Measurements from ENCODE around the gene IKZF4. TPM values are rescaled to one million over a fixed set of nuclear protein-coding genes. Genes with fewer than 3 reads are reported as not detected.

The IKZF4 gene
- total RNA-seq, 1 donor from 2014 or later = 22.5 TPM

DNA sequence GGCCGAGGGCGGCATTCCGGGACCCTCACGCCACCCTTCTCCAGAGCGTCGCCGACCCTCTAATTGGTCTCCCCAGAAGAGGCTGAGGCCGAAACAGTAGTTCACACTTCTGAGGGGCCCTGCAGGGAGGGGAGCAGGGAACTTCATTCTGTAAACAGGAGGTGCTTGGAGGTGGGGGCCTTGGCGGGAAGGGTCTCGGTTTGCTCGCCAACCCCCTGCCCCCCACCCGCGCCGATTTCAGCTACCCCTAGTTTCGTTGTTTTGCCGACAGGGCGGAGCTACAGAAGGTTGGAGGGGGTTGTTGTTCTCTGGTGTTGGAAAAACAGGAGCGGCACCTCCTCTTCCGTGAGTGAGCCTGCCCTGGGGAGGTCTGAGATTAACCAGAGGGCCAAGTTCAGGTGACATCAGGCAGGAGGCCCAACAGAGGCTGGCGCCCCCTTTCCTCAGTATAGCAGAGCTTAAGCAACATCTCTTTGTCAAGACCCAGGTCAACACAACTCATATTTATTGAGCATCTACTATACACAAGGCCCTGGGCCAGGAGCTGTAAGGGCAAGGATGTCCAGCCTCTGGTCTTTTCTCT, 59.8 kb downstream of the IKZF4 start:
- peak overlapping the region; percentile 82 for H3K4me3 Mint-ChIP-seq
- H3K9me3 Mint-ChIP-seq = no peaks in the 10 kb centered on the region
- peak overlapping the region; percentile 79 for H3K27ac Mint-ChIP-seq
- peaks cover 7% of the 10 kb centered on the region for H3K36me3 Mint-ChIP-seq
- H3K27me3 Mint-ChIP-seq (ENCODE audit: low read depth) = peaks cover 42% of the 10 kb centered on the region
- peaks cover 16% of the 10 kb centered on the region for H3K4me1 Mint-ChIP-seq
- TF ChIP-seq, protein P1, sequence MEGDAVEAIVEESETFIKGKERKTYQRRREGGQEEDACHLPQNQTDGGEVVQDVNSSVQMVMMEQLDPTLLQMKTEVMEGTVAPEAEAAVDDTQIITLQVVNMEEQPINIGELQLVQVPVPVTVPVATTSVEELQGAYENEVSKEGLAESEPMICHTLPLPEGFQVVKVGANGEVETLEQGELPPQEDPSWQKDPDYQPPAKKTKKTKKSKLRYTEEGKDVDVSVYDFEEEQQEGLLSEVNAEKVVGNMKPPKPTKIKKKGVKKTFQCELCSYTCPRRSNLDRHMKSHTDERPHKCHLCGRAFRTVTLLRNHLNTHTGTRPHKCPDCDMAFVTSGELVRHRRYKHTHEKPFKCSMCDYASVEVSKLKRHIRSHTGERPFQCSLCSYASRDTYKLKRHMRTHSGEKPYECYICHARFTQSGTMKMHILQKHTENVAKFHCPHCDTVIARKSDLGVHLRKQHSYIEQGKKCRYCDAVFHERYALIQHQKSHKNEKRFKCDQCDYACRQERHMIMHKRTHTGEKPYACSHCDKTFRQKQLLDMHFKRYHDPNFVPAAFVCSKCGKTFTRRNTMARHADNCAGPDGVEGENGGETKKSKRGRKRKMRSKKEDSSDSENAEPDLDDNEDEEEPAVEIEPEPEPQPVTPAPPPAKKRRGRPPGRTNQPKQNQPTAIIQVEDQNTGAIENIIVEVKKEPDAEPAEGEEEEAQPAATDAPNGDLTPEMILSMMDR (IDR thresholded peaks at IDR 0.05; ENCODE audit: unreplicated experiment) = no peak
- DNase-seq (ENCODE audit: low spot score in 2 of 2, unreplicated experiment in 2 of 2) = peak in 1 of 2 experiments; percentile 43

DNA sequence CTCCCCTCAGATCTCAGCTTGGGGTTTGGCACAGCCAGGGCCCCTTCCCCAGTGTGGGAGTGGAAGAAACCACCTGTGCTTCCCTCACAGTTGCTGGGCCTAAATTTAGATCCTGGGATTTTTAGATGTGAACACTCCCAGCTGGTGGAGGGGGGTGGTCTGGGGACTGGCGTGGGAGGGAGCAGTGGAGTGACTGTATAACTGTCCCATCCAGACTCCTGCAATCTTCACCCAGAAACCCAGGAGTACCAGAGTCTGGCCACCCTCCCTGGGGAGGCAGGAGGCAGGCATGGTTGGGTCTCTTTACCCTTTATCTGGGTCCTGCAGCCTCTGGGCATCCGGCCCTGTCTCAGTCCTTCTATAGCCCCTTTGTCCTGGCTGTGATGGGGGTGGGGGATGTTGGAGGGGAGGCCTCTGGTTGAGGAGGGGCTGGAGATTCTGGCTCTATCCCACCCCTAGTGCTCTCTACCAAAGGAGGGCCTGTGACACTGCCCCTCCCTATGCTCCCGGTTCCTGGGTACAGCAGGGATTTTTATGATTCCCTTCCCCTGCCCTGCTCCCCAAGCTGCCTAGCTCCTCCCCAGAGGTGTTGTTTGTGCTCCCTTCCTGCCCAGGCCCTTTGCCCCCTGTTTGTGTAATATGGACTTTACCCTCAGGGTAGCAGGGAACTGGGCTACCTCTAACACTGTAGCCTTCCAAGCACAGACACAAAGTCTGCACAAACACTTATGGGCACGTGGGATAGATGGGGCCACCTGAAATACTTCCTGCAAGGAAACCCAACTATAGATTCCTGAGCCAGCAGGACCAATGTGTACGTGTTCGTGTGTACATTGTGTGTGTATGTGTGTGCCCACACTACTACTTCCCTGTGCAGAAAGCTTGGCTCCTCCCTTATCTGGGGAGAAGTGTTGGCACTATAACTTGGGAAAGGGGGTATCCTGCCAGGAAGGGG, 60.8 kb downstream of the IKZF4 start:
- Mint-ChIP-seq H3K4me3 (peak overlapping the region; percentile 82), H3K36me3 (peaks cover 14% of the 10 kb centered on the region), H3K4me1 (peaks cover 18% of the 10 kb centered on the region), H3K27me3 (ENCODE audit: low read depth) (peaks cover 42% of the 10 kb centered on the region), H3K9me3 (no peaks in the 10 kb centered on the region), H3K27ac (peak overlapping the region; percentile 74)
- no peak for DNase-seq (ENCODE audit: low spot score in 2 of 2, unreplicated experiment in 2 of 2)
- TF ChIP-seq, protein P1 (IDR thresholded peaks at IDR 0.05; ENCODE audit: unreplicated experiment) = no peak

DNA sequence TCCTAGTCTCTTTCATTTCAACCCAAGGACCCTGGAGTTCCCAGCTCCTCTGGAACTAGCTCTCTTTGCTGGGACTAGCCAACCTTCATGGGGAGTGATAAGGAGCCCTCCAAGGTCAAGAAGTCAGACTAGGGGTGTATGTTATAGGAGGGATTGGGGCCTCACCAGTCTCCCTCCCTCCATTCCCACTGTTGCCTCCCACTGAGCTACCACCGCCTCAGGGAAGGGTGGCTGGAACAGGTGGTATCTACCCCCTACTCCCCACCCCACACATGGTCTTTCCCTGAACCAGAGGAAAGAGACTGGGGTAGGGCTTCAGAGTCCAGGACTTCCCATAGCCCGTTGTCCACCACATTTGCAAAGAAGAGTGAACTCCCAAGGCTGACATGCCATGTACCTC, 61.5 kb downstream of the IKZF4 start:
- TF ChIP-seq, protein P1 (IDR thresholded peaks at IDR 0.05; ENCODE audit: unreplicated experiment) = no peak
- Mint-ChIP-seq H3K27me3 (ENCODE audit: low read depth) (peaks cover 42% of the 10 kb centered on the region), H3K4me3 (no peak overlapping the region), H3K9me3 (no peaks in the 10 kb centered on the region), H3K4me1 (peaks cover 18% of the 10 kb centered on the region), H3K36me3 (peaks cover 14% of the 10 kb centered on the region), H3K27ac (no peak overlapping the region)
- DNase-seq (ENCODE audit: low spot score in 2 of 2, unreplicated experiment in 2 of 2) = no peak

DNA sequence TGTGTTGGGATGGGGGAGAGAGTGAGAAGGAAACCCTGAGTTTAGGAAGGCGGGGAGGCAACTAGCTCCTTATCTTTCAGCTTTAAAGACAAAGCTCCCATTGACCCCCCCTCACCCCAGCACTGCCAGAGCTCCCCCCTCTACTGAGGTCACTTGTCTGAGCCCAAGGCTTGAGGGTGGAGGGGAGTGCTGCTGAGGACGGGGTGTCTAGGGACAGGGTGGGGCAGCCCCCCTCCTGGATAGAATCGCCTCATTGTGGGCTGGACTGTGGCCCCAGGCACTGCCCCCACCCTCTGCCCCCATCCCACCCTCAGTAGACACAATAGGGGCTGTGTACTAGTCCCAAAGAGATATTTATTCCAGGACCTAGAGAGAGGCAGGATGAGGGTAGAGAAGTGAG, 62.1 kb downstream of the IKZF4 start:
- Mint-ChIP-seq H3K36me3 (peaks cover 18% of the 10 kb centered on the region), H3K9me3 (no peaks in the 10 kb centered on the region), H3K4me3 (no peak overlapping the region), H3K27ac (no peak overlapping the region), H3K27me3 (ENCODE audit: low read depth) (peaks cover 42% of the 10 kb centered on the region), H3K4me1 (peaks cover 18% of the 10 kb centered on the region)
- DNase-seq (ENCODE audit: low spot score in 2 of 2, unreplicated experiment in 2 of 2) = no peak
- TF ChIP-seq, protein P1 (IDR thresholded peaks at IDR 0.05; ENCODE audit: unreplicated experiment) = no peak

DNA sequence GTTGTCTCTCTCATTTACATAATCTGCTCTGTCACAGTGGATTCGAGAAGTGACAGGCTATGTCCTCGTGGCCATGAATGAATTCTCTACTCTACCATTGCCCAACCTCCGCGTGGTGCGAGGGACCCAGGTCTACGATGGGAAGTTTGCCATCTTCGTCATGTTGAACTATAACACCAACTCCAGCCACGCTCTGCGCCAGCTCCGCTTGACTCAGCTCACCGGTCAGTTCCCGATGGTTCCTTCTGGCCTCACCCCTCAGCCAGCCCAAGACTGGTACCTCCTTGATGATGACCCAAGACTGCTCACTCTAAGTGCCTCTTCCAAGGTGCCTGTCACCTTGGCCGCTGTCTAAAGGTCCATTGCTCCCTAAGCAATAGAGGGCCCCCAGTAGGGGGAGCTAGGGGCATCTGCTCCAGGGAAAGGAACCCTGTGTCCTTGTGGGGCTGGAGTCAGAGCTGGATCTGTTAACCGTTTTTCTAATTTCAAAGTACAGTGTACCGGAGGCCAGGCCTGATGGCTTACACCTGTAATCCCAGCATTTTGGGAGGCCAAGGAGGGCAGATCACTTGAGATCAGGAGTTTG, 64.2 kb downstream of the IKZF4 start:
- TF ChIP-seq, protein P1 (IDR thresholded peaks at IDR 0.05; ENCODE audit: unreplicated experiment) = no peak
- no peak for DNase-seq (ENCODE audit: low spot score in 2 of 2, unreplicated experiment in 2 of 2)
- Mint-ChIP-seq H3K27me3 (ENCODE audit: low read depth) (peaks cover 25% of the 10 kb centered on the region), H3K4me1 (peaks cover 15% of the 10 kb centered on the region), H3K27ac (no peak overlapping the region), H3K36me3 (peaks cover 20% of the 10 kb centered on the region), H3K9me3 (no peaks in the 10 kb centered on the region), H3K4me3 (no peak overlapping the region)
